CD4-positive, alpha-beta T cell treated with Interleukin-21 for 1 hour (primary cell): ENCODE measurements around the gene MIDN.

Source experiments
- DNase-seq: peaks from one replicate; pipeline ENCODE4 v3.0.0-alpha.2; 2020

MIDN gene

GRCh38 chr19:1259206-1259875 lies 11.0 kb downstream of the MIDN start:
- DNase-seq: peak; percentile 86

- DNase-seq: peak; percentile 76
These were observed 11.7 kb downstream of the MIDN start for GRCh38 chr19:1259876-1260748.

GRCh38 chr19:1260749-1261537 lies 12.6 kb downstream of the MIDN start:
- DNase-seq: peak; percentile 98

- DNase-seq: peak; percentile 70
These were observed 13.1 kb downstream of the MIDN start for GRCh38 chr19:1261538-1261797.

GRCh38 chr19:1261798-1262622 lies 13.6 kb downstream of the MIDN start:
- DNase-seq: peak; percentile 68

- DNase-seq: no peak
These were observed 14.3 kb downstream of the MIDN start for GRCh38 chr19:1262623-1263123.

GRCh38 chr19:1263188-1263587 lies 14.8 kb downstream of the MIDN start:
- DNase-seq: no peak

GRCh38 chr19:1264801-1265614 lies 16.6 kb downstream of the MIDN start:
- peak; percentile 19 for DNase-seq

GRCh38 chr19:1265615-1266128 lies 17.3 kb downstream of the MIDN start:
- DNase-seq: peak; percentile 52

- peak; percentile 93 for DNase-seq
These were observed 17.9 kb downstream of the MIDN start for GRCh38 chr19:1266129-1266915.

GRCh38 chr19:1266916-1267476 lies 18.6 kb downstream of the MIDN start:
- peak; percentile 70 for DNase-seq

- peak; percentile 27 for DNase-seq
These were observed 19.3 kb downstream of the MIDN start for GRCh38 chr19:1267477-1268225.

- no peak for DNase-seq
These were observed 20.1 kb downstream of the MIDN start for GRCh38 chr19:1268226-1269064.

GRCh38 chr19:1269065-1269477 lies 20.7 kb downstream of the MIDN start, which contains the start of gene CIRBP:
TSS of gene CIRBP (plus strand) at chr19:1269332. CDS start at chr19:1270934, 1,602 bp downstream.
- peak; percentile 100 for DNase-seq

- DNase-seq: peak; percentile 88
These were observed 21.3 kb downstream of the MIDN start for GRCh38 chr19:1269478-1270212.

- DNase-seq: peak; percentile 44
These were observed 21.9 kb downstream of the MIDN start for GRCh38 chr19:1270213-1270853.
